ENCODE measurements around the gene SGSH.

Gene SGSH

DNA sequence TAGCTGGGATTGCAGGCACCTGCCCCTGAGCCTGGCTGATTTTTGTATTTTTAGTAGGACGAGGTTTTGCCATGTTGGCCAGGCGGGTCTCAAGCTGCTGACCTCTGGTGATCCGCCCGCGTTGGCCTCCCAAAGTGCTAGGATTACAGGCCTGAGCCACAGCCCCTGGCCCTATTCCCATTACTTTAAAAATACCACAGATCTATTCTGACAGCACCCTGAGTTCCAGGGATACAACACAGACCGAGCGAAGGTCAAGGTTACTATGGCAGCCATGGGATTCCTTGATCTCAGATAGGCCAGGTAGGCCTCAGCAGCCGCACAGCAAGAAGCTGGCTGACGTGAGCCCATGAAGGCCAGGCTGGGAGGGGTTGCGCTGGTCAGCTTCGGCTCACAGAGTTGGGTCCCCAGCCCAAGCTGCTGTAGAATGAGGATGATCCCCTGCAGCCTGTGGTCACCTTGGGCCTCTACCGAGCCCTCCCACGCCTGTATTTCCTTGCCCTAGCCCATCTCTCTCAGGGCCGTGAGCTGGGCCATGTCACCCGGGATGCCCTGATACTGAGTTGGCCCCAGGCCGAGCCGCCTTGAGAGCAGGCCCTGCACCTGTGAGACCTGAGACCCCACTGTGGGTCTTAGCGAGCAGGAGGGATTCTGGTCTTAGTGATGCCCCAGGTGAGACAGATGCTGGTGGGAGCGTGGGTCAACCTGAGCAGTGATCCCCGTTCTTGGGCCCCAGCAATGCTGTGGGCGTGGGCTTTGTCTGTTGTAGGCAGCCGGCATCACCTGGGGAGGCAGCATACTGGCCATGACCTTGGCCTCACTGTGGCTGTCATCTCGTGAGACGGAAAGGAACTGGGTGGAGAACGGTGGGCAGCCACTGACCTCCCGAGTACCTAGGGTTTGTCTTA, 23.6 kb upstream of the SGSH start:
- TF ChIP-seq, protein P1, sequence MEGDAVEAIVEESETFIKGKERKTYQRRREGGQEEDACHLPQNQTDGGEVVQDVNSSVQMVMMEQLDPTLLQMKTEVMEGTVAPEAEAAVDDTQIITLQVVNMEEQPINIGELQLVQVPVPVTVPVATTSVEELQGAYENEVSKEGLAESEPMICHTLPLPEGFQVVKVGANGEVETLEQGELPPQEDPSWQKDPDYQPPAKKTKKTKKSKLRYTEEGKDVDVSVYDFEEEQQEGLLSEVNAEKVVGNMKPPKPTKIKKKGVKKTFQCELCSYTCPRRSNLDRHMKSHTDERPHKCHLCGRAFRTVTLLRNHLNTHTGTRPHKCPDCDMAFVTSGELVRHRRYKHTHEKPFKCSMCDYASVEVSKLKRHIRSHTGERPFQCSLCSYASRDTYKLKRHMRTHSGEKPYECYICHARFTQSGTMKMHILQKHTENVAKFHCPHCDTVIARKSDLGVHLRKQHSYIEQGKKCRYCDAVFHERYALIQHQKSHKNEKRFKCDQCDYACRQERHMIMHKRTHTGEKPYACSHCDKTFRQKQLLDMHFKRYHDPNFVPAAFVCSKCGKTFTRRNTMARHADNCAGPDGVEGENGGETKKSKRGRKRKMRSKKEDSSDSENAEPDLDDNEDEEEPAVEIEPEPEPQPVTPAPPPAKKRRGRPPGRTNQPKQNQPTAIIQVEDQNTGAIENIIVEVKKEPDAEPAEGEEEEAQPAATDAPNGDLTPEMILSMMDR (IDR thresholded peaks at IDR 0.05) = no peak

DNA sequence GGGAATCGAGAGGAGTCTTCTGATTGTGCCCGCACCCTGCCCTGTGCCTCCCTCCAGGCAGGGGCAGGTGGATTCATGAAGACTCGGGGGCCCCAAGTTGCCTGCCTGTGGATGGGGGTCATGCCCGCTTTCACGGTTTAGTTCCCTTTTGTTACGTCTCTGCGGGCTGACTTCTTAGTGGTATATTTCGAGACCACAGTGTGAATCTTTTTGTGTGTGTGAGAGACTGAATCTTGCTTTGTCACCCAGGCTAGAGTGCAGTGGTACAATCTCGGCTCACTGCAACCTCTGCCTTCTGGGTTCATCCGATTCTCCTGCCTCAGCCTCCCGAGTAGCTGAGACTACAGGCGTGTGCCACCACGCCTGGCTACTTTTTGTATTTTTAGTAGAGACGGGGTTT, 22.4 kb upstream of the SGSH start:
- TF ChIP-seq, protein P1 (IDR thresholded peaks at IDR 0.05) = no peak

DNA sequence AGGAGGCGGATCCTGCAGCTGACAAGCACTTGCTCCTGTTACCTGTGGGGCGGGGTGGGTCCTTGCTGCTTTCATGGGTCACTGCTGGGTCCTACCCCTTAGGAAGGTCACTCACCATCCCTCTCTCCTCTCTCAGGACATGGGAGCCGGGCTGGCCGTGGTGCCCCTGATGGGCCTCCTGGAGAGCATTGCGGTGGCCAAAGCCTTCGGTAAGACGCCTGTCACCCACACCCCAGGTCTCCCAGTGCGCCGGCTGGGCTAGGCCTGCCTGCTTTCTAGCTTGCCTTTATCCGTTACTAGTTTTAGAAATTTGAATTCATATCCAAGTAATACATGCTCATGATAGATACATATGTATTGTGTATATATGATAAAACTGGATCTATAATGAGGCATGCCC, 17.3 kb upstream of the SGSH start:
- TF ChIP-seq, protein P1 (IDR thresholded peaks at IDR 0.05) = no peak

DNA sequence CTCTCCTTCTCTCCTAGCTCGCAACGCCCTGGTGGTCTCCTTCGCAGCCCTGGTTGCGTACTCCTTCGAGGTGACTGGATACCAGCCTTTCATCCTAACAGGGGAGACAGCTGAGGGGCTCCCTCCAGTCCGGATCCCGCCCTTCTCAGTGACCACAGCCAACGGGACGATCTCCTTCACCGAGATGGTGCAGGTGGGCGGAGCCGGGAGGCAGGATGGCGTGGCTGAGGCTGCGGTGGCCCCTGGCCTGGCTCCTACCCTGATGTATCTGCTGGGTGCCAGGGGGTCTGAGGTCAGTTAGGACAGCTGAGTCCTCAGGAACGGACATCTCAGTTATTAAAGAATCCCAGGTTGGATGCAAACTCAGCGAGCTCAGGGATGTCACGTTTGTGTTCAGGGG, 16.8 kb upstream of the SGSH start:
- TF ChIP-seq, protein P1 (IDR thresholded peaks at IDR 0.05) = no peak

DNA sequence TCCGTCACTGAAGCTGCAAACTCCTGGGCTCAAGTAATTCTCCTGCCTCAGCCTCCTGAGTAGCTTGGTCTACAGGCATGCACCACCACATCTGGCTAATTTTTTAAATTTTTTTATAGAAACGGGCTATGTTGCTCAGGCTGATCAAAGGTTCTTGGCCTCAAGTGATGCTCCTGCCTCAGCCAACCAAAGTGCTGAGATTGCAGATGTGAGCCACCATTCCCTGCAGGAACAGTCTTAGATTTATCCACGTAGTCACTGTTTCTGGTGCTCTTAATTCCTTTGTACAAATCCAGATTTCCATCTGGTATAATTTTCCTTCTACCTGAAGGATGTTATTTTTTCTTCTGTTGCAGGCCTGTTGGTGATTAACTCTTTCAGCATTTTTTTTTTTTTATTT, 13.1 kb upstream of the SGSH start:
- TF ChIP-seq, protein P1 (IDR thresholded peaks at IDR 0.05) = no peak

DNA sequence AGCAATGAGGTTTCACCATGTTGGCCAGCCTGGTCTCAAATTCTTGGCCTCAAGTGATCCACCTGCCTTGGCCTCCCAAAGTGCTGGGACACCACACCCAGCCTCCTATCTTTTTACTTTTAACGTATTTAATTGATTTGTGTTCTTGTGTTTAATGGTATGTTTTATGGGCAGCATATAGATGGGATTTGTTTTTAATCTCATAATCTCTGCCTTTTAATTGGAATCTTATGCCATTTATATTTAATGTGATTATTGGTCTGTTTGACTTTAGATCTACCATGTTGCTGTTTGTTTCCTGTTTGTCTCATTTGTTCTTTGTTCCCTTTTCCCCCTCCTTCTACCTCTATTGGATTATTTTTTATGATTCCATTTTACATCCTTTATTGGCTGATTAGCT, 12.3 kb upstream of the SGSH start:
- TF ChIP-seq, protein P1 (IDR thresholded peaks at IDR 0.05) = no peak

DNA sequence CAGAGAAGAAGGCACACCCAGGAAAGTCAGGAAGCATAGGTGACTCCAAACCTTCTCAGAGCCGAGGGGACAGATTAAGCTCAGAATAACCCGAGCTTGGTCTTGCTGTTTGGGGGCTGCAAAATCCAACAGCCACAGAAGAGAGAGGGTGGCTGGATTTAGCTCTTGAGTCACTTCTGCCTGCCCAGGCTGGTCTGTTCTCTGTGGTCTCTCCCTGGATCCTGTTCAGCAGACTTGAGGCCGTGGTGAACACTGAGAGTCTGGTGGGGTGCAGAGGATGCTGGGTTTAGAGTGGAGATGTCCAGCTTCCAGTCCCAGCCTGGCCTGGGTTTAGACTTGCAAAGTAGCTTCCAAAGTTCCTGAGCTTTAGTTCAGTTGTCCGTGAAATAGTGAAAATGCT, 8.9 kb upstream of the SGSH start:
- TF ChIP-seq, protein P1 (IDR thresholded peaks at IDR 0.05) = no peak

Data from LNCAP (cell line).